NK-92 (cell line): Measurements from ENCODE around the gene CBFA2T3.

Experiments used
- DNase-seq: peaks from one replicate; lab custom pipeline; 2025; ENCODE audit not compliant: unreplicated experiment; lab: John Stamatoyannopoulos, UW

Gene CBFA2T3

GRCh38 chr16:88844419-88845036 is 132.5 kb downstream of the CBFA2T3 start:
- no peak for DNase-seq

- no peak for DNase-seq
These were observed 133.8 kb downstream of the CBFA2T3 start for GRCh38 chr16:88843256-88843655.

GRCh38 chr16:88842806-88843205 is 134.2 kb downstream of the CBFA2T3 start:
- DNase-seq: no peak

- DNase-seq: no peak
These were observed 134.7 kb downstream of the CBFA2T3 start for GRCh38 chr16:88842308-88842756.

GRCh38 chr16:88841521-88842307 is 135.3 kb downstream of the CBFA2T3 start:
- no peak for DNase-seq

GRCh38 chr16:88840600-88841215 is 136.3 kb downstream of the CBFA2T3 start:
- DNase-seq: no peak

GRCh38 chr16:88839745-88840599 is 137.0 kb downstream of the CBFA2T3 start:
- no peak for DNase-seq

- DNase-seq: no peak
These were observed 137.9 kb downstream of the CBFA2T3 start for GRCh38 chr16:88839026-88839529.

GRCh38 chr16:88838566-88838965 is 138.4 kb downstream of the CBFA2T3 start:
- DNase-seq: no peak

GRCh38 chr16:88837806-88838205 is 139.2 kb downstream of the CBFA2T3 start:
- no peak for DNase-seq

- DNase-seq: no peak
These were observed 140.2 kb downstream of the CBFA2T3 start for GRCh38 chr16:88836791-88837190.

GRCh38 chr16:88835818-88836217 is 141.2 kb downstream of the CBFA2T3 start:
- DNase-seq: no peak

GRCh38 chr16:88835383-88835782 is 141.6 kb downstream of the CBFA2T3 start:
- DNase-seq: no peak

- DNase-seq: no peak
These were observed 142.3 kb downstream of the CBFA2T3 start for GRCh38 chr16:88834670-88835069.

- DNase-seq: no peak
These were observed 143.9 kb downstream of the CBFA2T3 start for GRCh38 chr16:88833086-88833485.

- no peak for DNase-seq
These were observed 145.2 kb downstream of the CBFA2T3 start for GRCh38 chr16:88831838-88832237.

- DNase-seq: no peak
These were observed 146.2 kb downstream of the CBFA2T3 start for GRCh38 chr16:88830783-88831182.

GRCh38 chr16:88830258-88830657 is 146.7 kb downstream of the CBFA2T3 start:
- no peak for DNase-seq

GRCh38 chr16:88828711-88829110 is 148.3 kb downstream of the CBFA2T3 start:
- DNase-seq: no peak

- no peak for DNase-seq
These were observed 149.3 kb downstream of the CBFA2T3 start for GRCh38 chr16:88827727-88828126.
